ENCODE data around the gene ZNF625.

ZNF625 gene

GRCh38 chr19:12162882-12163806 is 6.6 kb upstream of the ZNF625 start, which contains the start of gene ZNF136:
Gene ZNF136 (plus strand): TSS chr19:12163096. CDS start chr19:12163204, 108 bp downstream.
- Histone ChIP-seq H3K4me3 (ENCODE audit: low read depth, low read length) (peak within 1 kb of the TSS; percentile 92), H3K4me1 (no peaks in the 10 kb centered on the region)
- no peak for TF ChIP-seq CTCF (IDR thresholded peaks at IDR 0.05; ENCODE audit: low read depth, low read length)

GRCh38 chr19:12162513-12162881 is 6.0 kb upstream of the ZNF625 start:
- Histone ChIP-seq H3K4me3 (ENCODE audit: low read depth, low read length) (peak overlapping the region; percentile 92), H3K27me3 (no peaks in the 10 kb centered on the region), H3K9me3 (no peaks in the 10 kb centered on the region), H3K4me1 (no peaks in the 10 kb centered on the region), H3K36me3 (peaks cover 4% of the 10 kb centered on the region; the same call in 1 of the 2 replicates)
- no peak for DNase-seq
- no peak for TF ChIP-seq CTCF (IDR thresholded peaks at IDR 0.05; ENCODE audit: low read depth, low read length)

More at GRCh38 chr19:12162882-12163806, 6.6 kb upstream of the ZNF625 start, which contains the start of gene ZNF136:
- Histone ChIP-seq H3K9me3 (no peaks in the 10 kb centered on the region), H3K27me3 (no peaks in the 10 kb centered on the region), H3K36me3 (peaks cover 4% of the 10 kb centered on the region; the same call in 1 of the 2 replicates)
- DNase-seq = peak; percentile 97

GRCh38 chr19:12159773-12160414 is 3.4 kb upstream of the ZNF625 start:
- Histone ChIP-seq H3K9me3 (no peaks in the 10 kb centered on the region), H3K4me3 (ENCODE audit: low read depth, low read length) (no peak overlapping the region), H3K27me3 (no peaks in the 10 kb centered on the region), H3K36me3 (peaks cover under 1% of the 10 kb centered on the region; the same call in 1 of the 2 replicates), H3K4me1 (no peaks in the 10 kb centered on the region; the same call in 1 of the 2 replicates)
- DNase-seq = peak; percentile 19
- no peak for TF ChIP-seq CTCF (IDR thresholded peaks at IDR 0.05; ENCODE audit: low read depth, low read length)

- Histone ChIP-seq H3K4me1 (no peaks in the 10 kb centered on the region; the same call in 1 of the 2 replicates), H3K27me3 (no peaks in the 10 kb centered on the region), H3K36me3 (peaks cover 30% of the 10 kb centered on the region), H3K9me3 (no peaks in the 10 kb centered on the region), H3K4me3 (ENCODE audit: low read depth, low read length) (peak overlapping the region; percentile 90)
- DNase-seq = no peak
- no peak for TF ChIP-seq CTCF (IDR thresholded peaks at IDR 0.05; ENCODE audit: low read depth, low read length)
Measured at GRCh38 chr19:12155324-12155860, 1.1 kb downstream of the ZNF625 start.

- H3K27me3 ChIP-seq = no peaks in the 10 kb centered on the region
- H3K36me3 ChIP-seq = peaks cover 46% of the 10 kb centered on the region
- TF ChIP-seq CTCF (IDR thresholded peaks at IDR 0.05; ENCODE audit: low read depth, low read length) = no peak
- peaks cover 6% of the 10 kb centered on the region for H3K4me1 ChIP-seq
- DNase-seq = no peak
- peaks cover 7% of the 10 kb centered on the region for H3K9me3 ChIP-seq
- no peak overlapping the region for H3K4me3 ChIP-seq (ENCODE audit: low read depth, low read length)
Measured at GRCh38 chr19:12145348-12145747, 11.2 kb downstream of the ZNF625 start.

Measured in BE2C (cell line).